KOPT-K1 (cell line): ENCODE results near the gene RAP2A.

Experiments used
- H3K27ac ChIP-seq: fragments of 200-600 bp; sonication (generic); 2 replicates; pipeline ENCODE4 v1.5.1; 2016; ENCODE audit warnings: antibody characterized with exemption, mild to moderate bottlenecking, low read depth, low read length; ENCODE audit not compliant: poor library complexity, severe bottlenecking
- H3K36me3 ChIP-seq: fragments of 200-600 bp; sonication (generic); 2 replicates; pipeline ENCODE4 v1.5.1; 2017; ENCODE audit warnings: antibody characterized with exemption, mild to moderate bottlenecking, low read length, moderate library complexity; ENCODE audit not compliant: insufficient read depth
- H3K9me3 ChIP-seq: fragments of 200-600 bp; sonication (generic); 2 replicates; pipeline ENCODE4 v1.5.1; 2017; ENCODE audit warnings: antibody characterized with exemption, low read length, mild to moderate bottlenecking; ENCODE audit not compliant: insufficient read depth, poor library complexity, severe bottlenecking

The RAP2A gene

DNA sequence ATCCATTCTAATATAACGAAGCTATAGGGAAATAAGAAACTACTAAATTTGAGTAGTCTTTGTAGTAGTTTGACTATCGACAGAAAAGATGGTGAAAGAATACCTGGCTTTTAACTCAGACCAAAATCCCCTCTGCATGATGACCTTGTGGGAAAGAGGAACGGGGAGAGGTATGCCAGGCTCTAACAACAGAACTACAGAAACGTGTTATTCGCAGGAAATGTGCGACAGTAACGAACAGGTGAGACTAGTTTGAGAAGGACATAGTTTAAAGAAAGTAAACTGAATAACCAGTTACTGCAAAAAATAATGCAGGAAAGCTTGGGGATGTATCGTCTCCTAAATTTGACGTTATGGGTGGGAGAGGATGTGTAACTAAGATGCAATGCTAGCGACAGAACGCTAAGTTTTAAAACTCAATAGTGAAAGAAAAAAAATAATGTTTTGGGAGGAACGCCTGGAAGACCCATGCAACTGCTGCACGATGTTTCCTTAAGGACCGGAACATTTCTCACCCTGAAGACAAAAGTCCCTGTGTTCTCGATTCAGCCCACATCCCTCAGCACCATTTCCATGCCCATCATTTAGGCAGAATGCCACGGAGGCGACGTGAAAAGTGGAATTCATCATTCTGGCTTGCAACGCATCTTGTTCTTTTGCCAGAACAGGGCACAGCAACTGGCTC lies 1.6 kb upstream of the RAP2A start:
- H3K36me3 ChIP-seq, result no peaks in the 10 kb centered on the region
- peak overlapping the region; percentile 52 for H3K27ac ChIP-seq
- H3K9me3 ChIP-seq, result no peaks in the 10 kb centered on the region

DNA sequence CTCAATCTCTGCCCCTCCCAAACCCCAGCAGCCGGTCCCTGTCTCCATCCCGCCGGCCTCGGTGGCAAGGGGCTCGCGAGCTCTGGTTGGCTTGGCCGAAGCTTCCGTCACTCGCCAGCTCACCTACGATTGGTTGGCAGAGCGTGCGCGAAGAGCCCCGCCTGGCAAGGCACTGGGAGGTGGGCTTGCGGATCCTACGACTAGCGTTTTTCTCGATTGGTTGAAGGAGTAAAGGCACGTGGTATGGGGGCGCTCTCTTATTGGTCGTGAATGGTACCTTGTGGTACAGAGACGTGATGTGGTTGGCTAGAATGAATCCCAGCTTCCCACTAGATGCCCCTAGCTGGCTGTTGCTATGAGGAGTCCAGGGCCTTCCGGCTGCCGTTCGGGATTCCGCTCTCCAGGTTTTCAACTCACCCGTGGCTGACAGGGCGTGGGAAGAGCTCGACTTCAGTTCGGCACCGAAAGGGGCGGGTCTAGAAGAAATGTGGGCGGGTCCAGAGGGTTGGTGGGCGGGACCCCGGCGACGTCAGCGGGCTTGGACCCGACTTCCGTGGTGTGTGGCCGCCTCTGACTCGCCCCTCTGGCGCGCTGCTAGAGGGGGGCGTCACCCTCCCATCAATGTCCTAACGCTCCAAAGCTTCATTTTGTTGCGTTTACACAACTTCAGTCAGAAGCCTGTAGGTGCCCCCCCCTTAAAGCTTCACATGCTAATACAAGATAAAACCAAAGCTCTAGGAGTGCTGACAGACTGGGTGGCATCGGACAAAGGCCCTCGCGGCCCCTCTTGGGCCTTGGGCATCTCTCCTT lies 847 bp upstream of the RAP2A start:
- H3K9me3 ChIP-seq, result no peaks in the 10 kb centered on the region
- 0 out of 2 replicates have a peak, but pooled peaks cover 1% of the 10 kb centered on the region for H3K36me3 ChIP-seq
- peak overlapping the region; percentile 98 for H3K27ac ChIP-seq

DNA sequence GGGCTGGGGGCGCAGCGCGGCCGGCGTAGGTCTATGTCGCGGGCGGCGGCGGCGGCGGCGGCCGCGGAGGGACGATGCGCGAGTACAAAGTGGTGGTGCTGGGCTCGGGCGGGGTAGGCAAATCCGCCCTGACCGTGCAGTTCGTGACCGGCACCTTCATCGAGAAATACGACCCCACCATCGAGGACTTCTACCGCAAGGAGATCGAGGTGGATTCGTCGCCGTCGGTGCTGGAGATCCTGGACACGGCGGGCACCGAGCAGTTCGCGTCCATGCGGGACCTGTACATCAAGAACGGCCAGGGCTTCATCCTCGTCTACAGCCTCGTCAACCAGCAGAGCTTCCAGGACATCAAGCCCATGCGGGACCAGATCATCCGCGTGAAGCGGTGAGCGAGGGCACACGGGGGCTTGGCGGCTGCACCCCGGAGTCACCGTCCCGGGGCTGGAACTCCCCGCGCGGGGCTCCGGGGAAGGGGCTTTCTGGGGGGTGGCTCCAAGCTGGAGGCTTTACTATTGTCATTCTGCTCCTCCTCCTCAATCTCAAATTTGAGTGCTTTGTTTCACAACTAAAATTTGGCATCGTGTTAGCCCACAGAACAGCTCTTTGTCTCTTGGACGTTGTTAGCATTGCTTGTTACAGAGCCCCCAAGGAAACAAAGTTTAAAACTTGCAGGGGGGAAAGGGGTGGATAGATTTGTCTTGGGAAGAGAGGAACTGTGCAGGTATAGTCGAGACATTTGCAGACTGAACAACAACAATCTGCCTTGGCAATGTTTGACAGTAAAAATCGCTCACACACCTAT lies 630 bp downstream of the RAP2A start:
- Histone ChIP-seq H3K27ac (peak overlapping the region; percentile 57), H3K9me3 (no peaks in the 10 kb centered on the region), H3K36me3 (0 out of 2 replicates have a peak, but pooled peaks cover 10% of the 10 kb centered on the region)

DNA sequence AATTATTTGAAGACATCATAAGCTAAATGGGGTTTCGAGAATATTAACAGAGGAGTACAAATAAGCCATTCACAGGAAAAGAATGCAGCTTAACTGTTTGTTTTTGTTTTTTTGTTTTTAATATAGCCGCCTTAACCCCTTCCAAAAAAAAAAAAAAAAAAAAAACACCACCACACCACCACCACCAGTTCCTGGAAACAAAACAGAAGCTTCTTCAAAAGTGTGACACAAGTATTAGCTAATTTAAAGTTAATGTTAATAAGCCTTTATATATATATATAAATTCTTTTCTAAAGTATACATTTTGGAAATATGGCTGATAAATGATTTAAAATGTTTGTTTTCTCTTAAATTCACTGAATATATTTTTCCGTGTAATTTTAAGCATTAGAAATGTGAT lies 1.4 kb downstream of the RAP2A start:
- H3K36me3 ChIP-seq, result 0 out of 2 replicates have a peak, but pooled peaks cover 10% of the 10 kb centered on the region
- H3K27ac ChIP-seq, result peak overlapping the region; percentile 57

DNA sequence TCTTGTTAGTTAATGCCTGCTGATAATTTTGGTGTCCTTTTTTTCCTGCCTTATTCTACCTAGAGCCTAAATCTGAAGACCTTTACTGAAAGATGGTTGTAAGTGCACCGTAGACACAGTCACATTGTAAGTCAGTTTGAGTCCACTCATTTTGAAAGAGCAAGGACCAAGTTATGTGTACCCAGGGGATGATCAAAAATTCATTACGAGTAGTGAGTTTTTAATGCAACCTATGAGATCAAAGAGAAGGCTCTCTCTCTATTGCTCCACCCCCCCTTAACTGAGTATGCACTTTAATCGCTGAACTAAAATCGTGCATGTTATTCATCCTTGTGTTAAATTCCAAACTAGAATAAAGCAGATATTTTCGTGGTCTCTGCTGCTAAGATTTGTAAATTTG lies 1.8 kb downstream of the RAP2A start:
- Histone ChIP-seq H3K36me3 (0 out of 2 replicates have a peak, but pooled peaks cover 10% of the 10 kb centered on the region), H3K9me3 (no peaks in the 10 kb centered on the region), H3K27ac (no peak overlapping the region)

More for the DNA sequence above, 1.4 kb downstream of the RAP2A start:
- no peaks in the 10 kb centered on the region for H3K9me3 ChIP-seq

DNA sequence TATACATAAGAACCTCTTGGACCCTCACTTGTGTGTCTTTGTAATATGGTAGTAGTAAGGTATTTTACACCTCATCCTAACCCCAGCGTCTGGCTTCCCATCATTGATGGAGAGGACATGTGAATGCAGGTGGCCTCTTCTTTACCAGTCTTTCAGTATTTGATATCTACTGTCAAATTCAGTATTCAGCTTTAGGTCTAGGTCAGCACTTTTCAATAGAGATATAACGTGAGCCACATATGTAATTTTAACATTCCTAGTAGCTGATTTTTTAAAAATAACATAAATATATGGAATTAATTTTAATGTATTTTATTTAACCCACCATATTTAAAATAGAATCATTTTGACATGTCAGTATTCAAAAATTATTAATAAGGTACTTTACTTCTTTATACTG lies 2.9 kb downstream of the RAP2A start:
- no peak overlapping the region for H3K27ac ChIP-seq
- 0 out of 2 replicates have a peak, but pooled peaks cover 10% of the 10 kb centered on the region for H3K36me3 ChIP-seq
- no peaks in the 10 kb centered on the region for H3K9me3 ChIP-seq

DNA sequence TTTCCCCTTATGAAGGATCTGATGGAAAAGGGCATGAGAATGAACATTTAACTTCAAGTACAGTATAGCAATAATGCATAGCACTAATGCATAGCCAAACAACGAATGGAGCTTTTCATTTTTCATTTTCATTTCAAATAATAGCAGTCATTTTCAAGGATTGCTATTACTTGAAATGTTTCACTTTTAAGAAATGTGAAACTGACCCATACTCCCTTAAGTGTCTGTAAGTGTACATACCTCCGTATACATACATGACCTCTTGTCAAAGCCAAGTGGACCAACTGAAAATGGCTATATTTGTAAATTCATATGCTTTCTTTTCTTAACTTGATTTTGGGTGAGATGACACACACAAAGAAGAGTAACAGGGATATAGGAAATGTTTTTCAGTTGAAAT lies 3.8 kb downstream of the RAP2A start:
- Histone ChIP-seq H3K9me3 (no peaks in the 10 kb centered on the region), H3K36me3 (0 out of 2 replicates have a peak, but pooled peaks cover 10% of the 10 kb centered on the region), H3K27ac (no peak overlapping the region)

DNA sequence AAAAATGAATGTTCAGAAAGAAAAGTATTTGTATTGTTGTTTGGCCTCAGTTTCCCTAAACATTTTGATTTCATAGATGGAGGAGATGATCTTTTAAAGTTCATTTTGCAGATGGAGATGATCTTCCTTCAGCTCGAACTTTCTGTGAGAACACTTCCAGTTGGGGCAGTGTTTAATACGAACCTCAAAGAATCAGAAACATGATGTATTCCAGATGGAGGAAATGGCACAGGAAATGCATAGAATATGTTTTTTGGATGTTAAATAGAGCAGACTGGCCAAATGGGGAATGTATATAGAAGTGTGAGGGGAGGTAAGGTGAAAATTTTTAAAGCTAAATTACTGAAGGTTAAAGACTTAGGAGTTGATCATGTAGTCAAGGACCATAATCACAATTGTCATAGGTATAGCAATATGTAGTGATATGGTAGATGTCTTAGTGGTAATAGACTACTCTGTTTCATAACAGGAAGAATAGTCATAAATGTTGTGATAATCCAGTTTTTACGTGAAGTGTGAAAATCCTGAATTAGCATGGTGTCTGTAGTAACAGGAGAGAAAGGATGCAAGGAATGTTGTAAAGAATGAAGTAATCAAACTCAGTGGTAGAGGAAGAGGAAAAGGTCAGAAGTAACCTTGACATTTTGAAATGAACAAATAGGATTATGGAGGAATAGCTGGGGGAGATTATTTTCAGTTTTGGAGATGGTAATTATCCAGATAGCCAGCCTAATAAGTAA lies 5.1 kb downstream of the RAP2A start:
- Histone ChIP-seq H3K27ac (no peak overlapping the region), H3K9me3 (no peaks in the 10 kb centered on the region), H3K36me3 (0 out of 2 replicates have a peak, but pooled peaks cover 10% of the 10 kb centered on the region)

DNA sequence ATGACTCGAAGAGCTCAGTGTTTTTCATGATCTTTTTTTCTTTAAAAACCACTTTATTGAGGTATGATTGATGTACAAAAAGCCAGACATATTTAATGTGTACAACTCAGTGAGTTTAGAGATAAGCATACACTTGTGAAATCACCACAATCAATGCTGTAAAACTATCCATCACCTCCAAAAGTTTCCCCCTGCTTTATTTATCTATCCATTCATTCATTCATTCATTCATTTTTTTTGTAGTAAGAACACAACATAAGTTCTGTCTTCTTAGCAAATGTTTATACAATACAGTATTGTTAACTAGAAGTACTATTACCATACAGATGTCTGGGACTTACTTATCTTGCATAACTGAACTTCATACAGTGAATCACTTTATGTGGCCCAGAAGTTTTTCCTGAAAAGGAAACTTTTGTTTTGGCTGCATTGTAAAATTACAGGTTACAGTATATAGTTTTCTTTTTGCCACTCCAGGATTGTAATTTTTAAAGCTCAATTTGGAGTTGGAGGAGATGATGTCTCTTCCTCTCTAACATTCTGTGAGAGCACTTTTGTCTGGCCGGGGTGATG lies 6.7 kb downstream of the RAP2A start:
- H3K27ac ChIP-seq, result no peak overlapping the region
- H3K36me3 ChIP-seq, result 0 out of 2 replicates have a peak, but pooled peaks cover 10% of the 10 kb centered on the region
- H3K9me3 ChIP-seq, result no peaks in the 10 kb centered on the region

DNA sequence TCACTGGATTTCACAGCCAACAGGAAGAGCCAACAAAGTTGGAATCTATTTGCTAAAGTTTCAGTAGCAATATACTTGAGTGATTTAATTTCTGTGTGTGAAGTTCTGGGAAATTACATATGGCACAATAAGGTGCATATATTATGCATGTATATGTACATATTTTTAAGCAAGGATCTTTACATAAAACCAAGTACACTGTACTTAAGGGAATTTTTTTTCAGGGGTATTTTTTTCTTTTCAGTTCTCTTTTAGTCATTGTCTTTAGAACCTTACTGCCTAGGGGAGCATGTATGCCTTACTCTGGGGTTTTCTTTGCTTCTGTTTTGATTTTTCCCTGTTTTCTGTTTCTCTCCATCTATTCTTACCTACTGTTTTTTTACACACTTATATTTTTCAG lies 7.4 kb downstream of the RAP2A start:
- H3K9me3 ChIP-seq, result no peaks in the 10 kb centered on the region
- no peak overlapping the region for H3K27ac ChIP-seq
- 0 out of 2 replicates have a peak, but pooled peaks cover 10% of the 10 kb centered on the region for H3K36me3 ChIP-seq

DNA sequence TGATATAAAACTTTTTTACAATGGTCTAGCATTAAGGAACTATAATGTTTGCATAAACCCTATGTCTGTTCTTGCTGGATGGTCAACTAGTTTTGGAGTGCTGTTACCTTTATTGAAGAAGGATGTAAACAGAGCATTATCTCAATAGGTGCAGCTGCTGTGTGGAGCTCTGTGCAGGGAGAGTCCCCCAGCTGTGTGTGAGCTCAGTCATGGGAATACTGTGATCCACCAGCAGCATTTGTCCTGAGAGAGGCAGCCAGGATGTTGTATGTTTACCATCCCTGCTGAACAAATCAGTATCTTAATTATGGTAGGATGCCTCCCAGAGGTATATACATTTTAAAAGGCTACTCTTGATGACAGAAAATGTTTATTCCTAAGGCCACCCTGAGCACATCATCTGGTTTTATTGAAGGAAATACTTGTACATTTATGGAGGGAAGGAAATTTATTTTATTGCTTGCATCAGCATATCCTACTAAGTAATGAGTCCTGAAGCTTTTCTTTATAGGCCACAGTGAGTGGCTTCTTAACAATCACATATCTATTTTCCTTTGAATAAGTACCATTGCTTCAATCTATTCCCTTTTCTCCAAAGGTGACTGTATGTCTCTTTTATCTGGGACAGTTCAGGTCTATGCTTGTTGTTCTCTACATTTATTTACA lies 11.7 kb downstream of the RAP2A start:
- no peaks in the 10 kb centered on the region for H3K36me3 ChIP-seq
- H3K27ac ChIP-seq, result no peak overlapping the region
- H3K9me3 ChIP-seq, result no peaks in the 10 kb centered on the region

DNA sequence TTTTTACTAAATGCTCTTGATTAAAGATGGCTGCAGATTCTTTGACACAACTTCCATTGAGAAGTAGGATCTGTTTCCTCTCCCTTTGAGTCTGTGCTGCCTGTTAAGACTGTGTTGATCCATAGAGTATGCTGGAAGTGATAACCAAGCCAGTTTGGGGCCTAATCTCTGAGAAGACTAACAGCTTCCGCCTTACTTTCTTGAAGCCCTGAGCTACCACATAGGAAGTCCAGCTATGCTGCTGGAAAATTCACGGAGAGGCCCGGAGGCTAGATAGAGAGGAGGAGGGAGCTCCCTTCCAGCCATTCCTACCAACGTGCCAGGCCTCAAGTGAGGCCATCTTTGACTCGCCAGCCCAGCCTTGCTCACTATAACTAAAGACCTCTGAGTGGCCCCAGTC lies 12.5 kb downstream of the RAP2A start:
- no peaks in the 10 kb centered on the region for H3K36me3 ChIP-seq
- no peaks in the 10 kb centered on the region for H3K9me3 ChIP-seq
- H3K27ac ChIP-seq, result no peak overlapping the region

DNA sequence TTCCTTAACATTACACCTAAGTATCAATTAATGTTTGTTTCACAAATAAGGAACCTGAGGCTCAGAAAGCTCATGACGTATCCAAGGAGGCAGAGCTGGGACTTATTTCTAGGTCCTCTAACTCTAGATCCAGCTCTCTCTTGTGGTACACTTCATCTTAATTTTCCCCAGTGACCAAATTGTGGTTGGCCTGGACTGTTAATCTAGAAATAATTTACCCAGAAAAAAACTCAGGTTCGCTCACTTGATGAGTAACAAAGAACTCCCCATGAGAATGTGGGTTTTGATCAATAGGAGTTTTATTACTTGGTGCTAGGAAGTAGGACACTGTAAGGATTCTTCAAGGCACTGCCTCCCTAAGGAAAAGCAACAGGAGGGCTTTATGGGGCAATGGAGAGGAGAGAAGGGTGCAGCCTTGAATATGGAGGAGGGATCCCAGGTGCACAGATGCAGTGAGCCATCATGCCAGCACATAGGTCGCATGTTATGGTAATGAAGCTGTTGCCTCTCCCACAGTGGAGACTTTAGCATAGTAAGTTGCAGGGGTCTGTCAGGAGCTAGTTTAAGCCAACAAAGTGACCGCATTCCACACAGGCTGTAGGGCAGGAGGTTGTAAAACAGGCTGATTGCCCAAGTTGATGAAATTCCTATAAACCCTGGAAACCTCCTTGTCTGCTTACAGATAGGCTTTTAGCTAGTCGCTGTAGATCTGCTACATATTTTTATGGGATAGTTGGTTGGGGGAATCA lies 14.7 kb downstream of the RAP2A start:
- Histone ChIP-seq H3K9me3 (peaks cover 6% of the 10 kb centered on the region), H3K27ac (no peak overlapping the region), H3K36me3 (0 out of 2 replicates have a peak, but pooled peaks cover 4% of the 10 kb centered on the region)
